Measurements from ENCODE around the gene RGMA.

GRCh38 chr15:93047621-93048425 lies 41.2 kb downstream of the RGMA start:
- no peak for TF ChIP-seq POLR2AphosphoS5 (IDR thresholded peaks at IDR 0.05)
- TF ChIP-seq, protein P1, sequence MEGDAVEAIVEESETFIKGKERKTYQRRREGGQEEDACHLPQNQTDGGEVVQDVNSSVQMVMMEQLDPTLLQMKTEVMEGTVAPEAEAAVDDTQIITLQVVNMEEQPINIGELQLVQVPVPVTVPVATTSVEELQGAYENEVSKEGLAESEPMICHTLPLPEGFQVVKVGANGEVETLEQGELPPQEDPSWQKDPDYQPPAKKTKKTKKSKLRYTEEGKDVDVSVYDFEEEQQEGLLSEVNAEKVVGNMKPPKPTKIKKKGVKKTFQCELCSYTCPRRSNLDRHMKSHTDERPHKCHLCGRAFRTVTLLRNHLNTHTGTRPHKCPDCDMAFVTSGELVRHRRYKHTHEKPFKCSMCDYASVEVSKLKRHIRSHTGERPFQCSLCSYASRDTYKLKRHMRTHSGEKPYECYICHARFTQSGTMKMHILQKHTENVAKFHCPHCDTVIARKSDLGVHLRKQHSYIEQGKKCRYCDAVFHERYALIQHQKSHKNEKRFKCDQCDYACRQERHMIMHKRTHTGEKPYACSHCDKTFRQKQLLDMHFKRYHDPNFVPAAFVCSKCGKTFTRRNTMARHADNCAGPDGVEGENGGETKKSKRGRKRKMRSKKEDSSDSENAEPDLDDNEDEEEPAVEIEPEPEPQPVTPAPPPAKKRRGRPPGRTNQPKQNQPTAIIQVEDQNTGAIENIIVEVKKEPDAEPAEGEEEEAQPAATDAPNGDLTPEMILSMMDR (IDR thresholded peaks at IDR 0.05) = no peak
- no peak for TF ChIP-seq POLR2A (IDR thresholded peaks at IDR 0.05)
